Activated T-helper 1 cell treated with anti-CD3 and anti-CD28 coated beads, Interleukin-2, amount 50 U/mL, for 16 hours (primary cell): ENCODE data around the gene MDM2.

Experiments used
- DNase-seq, 2 donors: peaks; one replicate each; pipeline ENCODE4 v3.0.0-alpha.2; 2020; ENCODE audit warnings: low read depth in 1 of 2, low spot score in 1 of 2

The MDM2 gene

GRCh38 chr12:68876461-68876860 lies 68.5 kb downstream of the MDM2 start:
- no peak for DNase-seq

- DNase-seq = no peak
These were observed 69.6 kb downstream of the MDM2 start for GRCh38 chr12:68877583-68877982.

GRCh38 chr12:68878283-68878682 lies 70.3 kb downstream of the MDM2 start:
- DNase-seq = no peak

- DNase-seq = no peak
These were observed 70.9 kb downstream of the MDM2 start for GRCh38 chr12:68878846-68879245.

- no peak for DNase-seq
These were observed 72.8 kb downstream of the MDM2 start for GRCh38 chr12:68880660-68881325.

- no peak for DNase-seq
These were observed 74.4 kb downstream of the MDM2 start for GRCh38 chr12:68882251-68882964.

GRCh38 chr12:68883151-68883550 lies 75.2 kb downstream of the MDM2 start:
- no peak for DNase-seq

- DNase-seq = no peak
These were observed 76.3 kb downstream of the MDM2 start for GRCh38 chr12:68884251-68884650.

- no peak for DNase-seq
These were observed 77.4 kb downstream of the MDM2 start for GRCh38 chr12:68885381-68885780.

- DNase-seq = no peak
These were observed 78.9 kb downstream of the MDM2 start for GRCh38 chr12:68886636-68887572.

- no peak for DNase-seq
These were observed 79.7 kb downstream of the MDM2 start for GRCh38 chr12:68887641-68888040.

- DNase-seq = no peak
These were observed 80.3 kb downstream of the MDM2 start for GRCh38 chr12:68888243-68888642.

GRCh38 chr12:68890701-68891113 lies 82.7 kb downstream of the MDM2 start:
- DNase-seq = no peak

- no peak for DNase-seq
These were observed 83.2 kb downstream of the MDM2 start for GRCh38 chr12:68891141-68891540.

GRCh38 chr12:68893201-68893600 lies 85.2 kb downstream of the MDM2 start:
- DNase-seq = no peak

- no peak for DNase-seq
These were observed 85.8 kb downstream of the MDM2 start for GRCh38 chr12:68893741-68894140.

GRCh38 chr12:68894276-68894855 lies 86.4 kb downstream of the MDM2 start:
- no peak for DNase-seq

- DNase-seq = no peak
These were observed 89.0 kb downstream of the MDM2 start for GRCh38 chr12:68896881-68897540.

- DNase-seq = no peak
These were observed 91.3 kb downstream of the MDM2 start for GRCh38 chr12:68899251-68899771.

GRCh38 chr12:68900241-68900640 lies 92.3 kb downstream of the MDM2 start:
- DNase-seq = no peak
